ENCODE data around the gene ITK. TPM values are rescaled to one million over a fixed set of nuclear protein-coding genes. Genes with fewer than 3 reads are reported as not detected.

ITK gene
- total RNA-seq, 1 donor from 2014 or later: 8.1 TPM

- no peaks in the 10 kb centered on the region for H3K4me1 ChIP-seq
- H3K9me3 ChIP-seq: no peaks in the 10 kb centered on the region
- H3K27ac ChIP-seq: no peak overlapping the region
- intact Hi-C loops (cut with DNase I): no loop called here
- H3K4me3 ChIP-seq: no peak overlapping the region
- H3K36me3 ChIP-seq: no peaks in the 10 kb centered on the region
- no peaks in the 10 kb centered on the region for H3K27me3 ChIP-seq
- DNase-seq: no peak
- no peak for TF ChIP-seq CTCF (IDR thresholded peaks at IDR 0.05)
- ATAC-seq: peak; percentile 53
Measured at GRCh38 chr5:157222506-157223230, 42.0 kb downstream of the ITK start.

- TF ChIP-seq CTCF (IDR thresholded peaks at IDR 0.05): no peak
- no peak for DNase-seq
- Histone ChIP-seq H3K27ac (no peak overlapping the region), H3K36me3 (no peaks in the 10 kb centered on the region), H3K9me3 (no peaks in the 10 kb centered on the region), H3K4me1 (no peaks in the 10 kb centered on the region), H3K4me3 (no peak overlapping the region), H3K27me3 (no peaks in the 10 kb centered on the region)
- no peak for ATAC-seq
- intact Hi-C loops (cut with DNase I): no loop called here
Measured at GRCh38 chr5:157225469-157226422, 45.1 kb downstream of the ITK start.

- Histone ChIP-seq H3K27me3 (no peaks in the 10 kb centered on the region), H3K27ac (no peak overlapping the region), H3K4me3 (no peak overlapping the region), H3K4me1 (no peaks in the 10 kb centered on the region), H3K9me3 (no peaks in the 10 kb centered on the region), H3K36me3 (no peaks in the 10 kb centered on the region)
- DNase-seq (no peak), ATAC-seq (no peak)
- TF ChIP-seq CTCF (IDR thresholded peaks at IDR 0.05): no peak
- intact Hi-C loops (cut with DNase I): no loop called here
Measured at GRCh38 chr5:157230610-157231009, 50.0 kb downstream of the ITK start.

- H3K4me3 ChIP-seq: no peak overlapping the region
- no peak overlapping the region for H3K27ac ChIP-seq
- intact Hi-C loops (cut with DNase I): no loop called here
- H3K27me3 ChIP-seq: no peaks in the 10 kb centered on the region
- H3K4me1 ChIP-seq: no peaks in the 10 kb centered on the region
- DNase-seq (no peak), ATAC-seq (no peak)
- no peaks in the 10 kb centered on the region for H3K9me3 ChIP-seq
- H3K36me3 ChIP-seq: no peaks in the 10 kb centered on the region
- no peak for TF ChIP-seq CTCF (IDR thresholded peaks at IDR 0.05)
Measured at GRCh38 chr5:157232706-157233105, 52.1 kb downstream of the ITK start.

GRCh38 chr5:157233515-157233914 lies 52.9 kb downstream of the ITK start:
- H3K4me3 ChIP-seq: no peak overlapping the region
- H3K36me3 ChIP-seq: no peaks in the 10 kb centered on the region
- intact Hi-C loops (cut with DNase I): no loop called here
- H3K27me3 ChIP-seq: no peaks in the 10 kb centered on the region
- DNase-seq: no peak
- no peaks in the 10 kb centered on the region for H3K9me3 ChIP-seq
- H3K4me1 ChIP-seq: no peaks in the 10 kb centered on the region
- no peak overlapping the region for H3K27ac ChIP-seq
- ATAC-seq: no peak
- no peak for TF ChIP-seq CTCF (IDR thresholded peaks at IDR 0.05)

Data from upper lobe of right lung (tissue), 1 donor.